ENCODE results near the gene WNT7A.

GRCh38 chr3:13869761-13870343 lies 10.0 kb downstream of the WNT7A start:
- TF ChIP-seq CTCF (IDR thresholded peaks at IDR 0.05) (no peak), POLR2A (IDR thresholded peaks at IDR 0.05) (no peak)

Data from esophagus squamous epithelium (tissue), 4 donors.